HG02840 (cell line): ENCODE data around the gene PKNOX1.
"Not testable (repeated sequence)": the region's sequence is repeated elsewhere in the genome, so short reads cannot be mapped to it uniquely, and the experiment has no call there.

Experiments
- ATAC-seq: cut with Tn5 transposase; IDR thresholded peaks from one replicate; pipeline ENCODE4 v1.9.1; 2021; ENCODE audit warnings: mild to moderate bottlenecking, moderate library complexity, moderate number of reproducible peaks; ENCODE audit not compliant: unreplicated experiment, low FRiP score

PKNOX1 gene

GRCh38 chr21:42973991-42974831 lies at the start of gene PKNOX1:
Gene PKNOX1 (plus strand): TSS chr21:42974562. CDS start chr21:43004382, 29,820 bp downstream.
- ATAC-seq = peak; percentile 86

GRCh38 chr21:42925114-42925926 lies 49.0 kb upstream of the PKNOX1 start, which contains the start of gene ERVH48-1:
Gene ERVH48-1 (minus strand): TSS chr21:42925630. CDS start chr21:42919006, 6,624 bp downstream.
- no peak for ATAC-seq

- ATAC-seq = not testable (repeated sequence)
Observed at GRCh38 chr21:42927474-42928200, 46.7 kb upstream of the PKNOX1 start.

DNA sequence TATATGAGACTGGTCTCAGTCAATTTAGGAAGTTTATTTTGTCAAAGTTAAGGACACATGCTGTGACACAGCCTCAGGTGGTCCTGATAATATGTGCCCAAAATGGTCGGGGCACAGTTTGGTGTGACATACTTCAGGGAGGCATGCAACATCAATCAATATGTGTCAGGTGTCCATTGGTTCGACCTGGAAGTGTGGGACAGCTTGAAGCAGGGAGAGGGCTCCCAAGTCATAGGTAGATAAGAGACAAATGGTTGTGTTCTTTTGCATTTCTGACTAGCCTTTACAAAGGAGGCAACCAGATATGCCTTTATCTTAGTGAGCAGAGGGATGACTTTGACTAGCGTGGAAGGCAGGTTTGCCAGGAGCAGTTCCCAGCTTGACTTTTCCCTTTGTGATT lies 44.4 kb upstream of the PKNOX1 start:
- ATAC-seq = no peak

DNA sequence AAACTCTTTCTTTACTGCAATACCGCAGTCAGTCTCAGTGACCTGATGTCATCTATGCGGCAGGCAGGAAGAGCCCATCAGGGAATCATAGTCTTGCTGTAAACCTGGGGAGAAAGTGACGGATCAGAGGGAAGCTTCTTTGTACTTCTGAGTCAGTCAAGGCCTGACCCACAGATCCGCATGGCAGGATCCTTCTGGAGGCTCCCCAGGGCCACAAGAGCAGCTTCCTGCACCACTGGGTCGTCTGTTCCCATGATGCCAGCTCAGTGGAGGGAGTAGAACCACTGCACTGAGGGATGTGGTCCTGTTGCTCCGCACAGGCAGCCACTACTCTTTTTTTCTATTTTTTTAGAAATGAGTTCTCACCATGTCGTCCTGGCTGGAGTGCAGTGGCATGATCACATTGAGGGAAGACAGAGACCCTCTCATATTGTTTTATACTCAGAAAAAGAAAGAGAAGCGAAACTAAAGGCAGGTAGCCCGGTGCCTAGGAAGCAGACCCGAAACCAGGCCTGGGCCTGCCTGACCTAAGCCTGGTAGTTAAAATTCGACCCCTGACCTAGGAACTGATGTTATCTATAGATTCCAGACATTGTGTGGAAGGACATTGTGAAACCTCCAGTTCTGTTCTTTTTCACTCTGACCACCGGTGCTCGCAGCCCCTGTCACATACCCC lies 42.7 kb upstream of the PKNOX1 start:
- no peak for ATAC-seq

- ATAC-seq = not testable (repeated sequence)
Observed at GRCh38 chr21:42932378-42933136, 41.8 kb upstream of the PKNOX1 start.

DNA sequence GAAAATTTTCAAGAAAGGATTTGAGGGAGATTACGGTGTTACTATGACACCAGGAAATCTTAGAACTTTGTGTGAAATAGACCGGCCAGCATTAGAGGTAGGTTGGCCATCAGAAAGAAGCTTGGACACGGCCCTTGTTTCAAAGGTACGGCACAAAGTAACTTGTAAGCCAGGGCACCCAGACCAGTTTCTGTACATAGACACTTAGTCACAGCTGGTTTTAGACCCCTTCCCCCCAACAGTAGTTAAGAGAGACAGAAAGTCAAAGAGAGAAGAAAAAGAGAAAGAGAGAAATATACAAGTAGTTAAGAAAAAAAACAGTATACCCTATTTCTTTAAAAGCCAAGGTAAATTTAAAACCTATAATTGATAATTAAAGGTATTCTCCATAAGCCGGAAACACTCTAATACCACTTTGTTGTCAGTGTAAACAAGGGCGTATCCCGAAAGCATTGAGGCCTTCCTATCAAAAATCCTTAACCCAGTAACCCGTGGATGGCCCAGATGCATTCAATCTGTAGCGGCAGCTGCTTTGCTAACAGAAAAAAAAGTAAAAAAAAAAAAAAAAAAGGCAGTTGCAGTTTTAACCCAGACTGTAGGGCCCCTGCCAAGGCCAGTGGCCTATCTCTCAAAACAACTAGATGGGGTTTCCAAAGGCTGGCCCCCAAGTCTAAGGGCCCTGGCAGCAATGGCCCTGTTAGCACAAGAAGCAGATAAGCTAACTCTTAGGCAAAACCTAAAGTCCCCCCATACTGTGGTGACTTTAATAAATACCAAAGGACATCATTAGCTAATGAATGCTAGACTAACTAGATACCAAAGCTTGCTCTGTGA lies 41.0 kb upstream of the PKNOX1 start:
- not testable (repeated sequence) for ATAC-seq

DNA sequence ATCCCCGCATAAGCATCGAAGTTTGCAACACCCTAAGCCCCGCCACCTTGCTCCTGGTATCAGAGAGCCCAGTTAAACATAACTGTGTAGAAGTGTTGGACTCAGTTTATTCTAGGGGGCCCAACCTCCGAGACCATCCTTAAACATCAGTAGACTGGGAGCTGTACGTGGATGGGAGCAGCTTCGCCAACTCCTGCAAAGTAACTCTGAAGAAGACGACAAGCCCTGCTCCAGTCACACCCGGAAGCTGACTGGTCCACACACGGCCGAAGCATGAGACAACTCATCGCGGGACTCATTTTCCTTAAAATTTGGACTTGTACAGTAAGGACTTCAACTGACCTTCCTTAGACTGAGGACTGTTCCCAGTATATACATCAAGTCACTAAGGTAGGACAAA lies 40.4 kb upstream of the PKNOX1 start:
- ATAC-seq = not testable (repeated sequence)

- not testable (repeated sequence) for ATAC-seq
Observed at GRCh38 chr21:42936360-42936759, 38.0 kb upstream of the PKNOX1 start.

DNA sequence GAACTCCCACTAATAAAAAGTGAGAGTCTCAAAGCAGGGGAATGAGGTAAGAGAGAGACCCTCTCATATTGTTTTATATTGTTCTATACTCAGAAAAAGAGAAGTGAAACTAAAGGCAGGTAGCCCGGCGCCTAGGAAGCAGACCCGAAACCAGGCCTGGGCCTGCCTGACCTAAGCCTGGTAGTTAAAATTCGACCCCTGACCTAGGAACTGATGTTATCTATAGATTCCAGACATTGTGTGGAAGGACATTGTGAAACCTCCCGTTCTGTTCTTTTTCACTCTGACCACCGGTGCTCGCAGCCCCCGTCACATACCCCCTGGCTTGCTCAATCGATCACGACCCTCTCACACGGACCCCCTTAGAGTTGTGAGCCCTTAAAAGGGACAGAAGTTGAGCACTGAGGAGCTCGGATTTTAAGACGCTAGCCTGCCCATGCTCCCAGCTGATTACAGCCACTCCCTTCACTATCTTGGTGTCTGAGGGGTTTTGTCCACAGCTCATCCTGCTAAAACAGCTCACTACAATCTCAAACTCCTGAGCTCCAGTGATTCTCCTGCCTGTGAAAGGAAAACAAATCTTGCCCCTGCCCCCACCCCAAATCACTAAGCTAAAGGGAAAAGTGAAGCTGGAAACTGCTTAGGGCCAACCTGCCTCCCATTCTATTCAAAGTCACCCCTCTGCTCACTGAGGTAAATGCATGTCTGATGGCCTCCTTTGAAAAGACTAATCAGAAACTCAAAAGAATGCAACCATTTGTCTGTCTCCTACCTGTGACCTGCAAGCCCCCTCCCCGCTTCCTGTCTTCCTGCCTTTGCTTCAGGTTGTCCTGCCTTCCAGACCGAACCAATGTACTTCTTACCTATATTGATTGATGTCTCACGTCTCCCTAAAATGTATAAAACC lies 37.1 kb upstream of the PKNOX1 start:
- not testable (repeated sequence) for ATAC-seq

DNA sequence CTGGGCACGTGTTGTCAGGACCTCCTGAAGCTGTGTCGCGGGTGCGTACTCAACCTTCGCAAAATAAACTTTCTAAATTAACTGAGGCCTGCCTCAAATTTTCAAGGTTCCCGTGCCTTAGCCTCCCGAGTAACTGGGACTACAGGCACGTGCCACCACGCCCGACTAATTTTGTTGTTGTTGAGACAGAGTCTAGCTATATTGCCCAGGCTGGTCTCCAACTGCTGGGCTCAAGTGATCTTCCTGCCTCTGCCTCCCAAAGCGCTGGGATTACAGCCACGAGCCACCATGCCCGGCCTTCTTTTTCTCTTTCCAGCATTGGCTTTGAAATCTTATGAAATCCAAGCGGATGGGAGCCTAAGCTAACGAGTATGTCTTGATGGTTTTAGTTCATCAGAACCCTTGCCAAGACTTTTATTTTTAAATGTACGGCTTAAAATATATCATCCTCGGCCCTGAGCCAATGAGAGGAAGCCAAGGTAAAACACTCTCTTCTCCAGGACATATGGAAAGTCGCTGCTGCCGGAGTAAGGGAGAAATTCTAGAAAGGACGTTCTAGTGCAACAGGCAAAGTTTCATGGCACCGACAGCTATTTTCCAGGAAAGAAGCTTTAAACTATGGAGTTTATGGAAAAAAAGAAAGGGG lies 36.3 kb upstream of the PKNOX1 start:
- no peak for ATAC-seq

DNA sequence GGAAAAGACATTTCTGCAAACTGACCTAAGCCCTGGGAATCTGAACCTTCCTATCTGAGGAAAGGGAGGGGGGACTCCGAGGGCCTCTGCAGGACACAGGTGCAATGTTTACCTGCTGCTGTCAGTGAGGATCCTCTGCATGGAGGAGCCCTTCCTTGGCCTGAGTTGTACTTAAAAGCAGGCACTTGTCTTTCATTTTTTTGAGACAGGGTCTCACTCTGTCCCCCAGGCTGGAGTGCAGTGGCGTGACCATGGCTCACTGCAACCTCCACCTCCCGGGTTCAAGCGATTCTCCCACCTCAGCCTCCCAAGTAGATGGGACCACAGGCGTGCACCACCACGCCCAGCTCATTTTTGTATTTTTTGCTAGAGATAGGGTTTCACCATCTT lies 35.8 kb upstream of the PKNOX1 start:
- not testable (repeated sequence) for ATAC-seq

- ATAC-seq = no peak
Observed at GRCh38 chr21:42939582-42940413, 34.6 kb upstream of the PKNOX1 start.

- ATAC-seq = no peak
Observed at GRCh38 chr21:42941696-42942085, 32.7 kb upstream of the PKNOX1 start.

DNA sequence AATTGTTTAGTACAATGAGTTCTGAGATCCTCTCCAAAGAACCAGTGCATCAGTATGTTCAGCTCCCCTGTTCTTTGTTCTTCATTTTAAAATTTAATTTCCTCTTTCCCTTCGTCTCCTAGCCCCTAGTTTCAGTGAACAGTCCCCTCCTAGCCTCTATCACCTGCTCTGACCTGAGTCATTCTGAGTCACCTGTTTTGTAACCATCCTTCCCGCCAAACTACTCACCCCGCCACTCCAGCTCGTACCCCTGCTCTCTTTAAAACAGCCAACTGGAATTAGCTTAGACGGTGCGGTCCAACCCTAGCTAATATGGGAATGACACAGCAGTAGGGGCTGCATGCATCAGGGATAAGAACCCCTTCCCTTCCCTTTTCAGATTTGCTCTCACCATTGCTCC lies 32.1 kb upstream of the PKNOX1 start:
- ATAC-seq = no peak

- ATAC-seq = not testable (repeated sequence)
Observed at GRCh38 chr21:42949094-42949755, 25.1 kb upstream of the PKNOX1 start.
